Parathyroid adenoma (tissue), 2 donors: ENCODE data around the gene LDB1.

ENCODE experiments used
- H2AFZ ChIP-seq: fragments of 300-600 bp; sonication (generic); one replicate; pipeline ENCODE4 v1.7.0; 2017; ENCODE audit warnings: antibody characterized with exemption, mild to moderate bottlenecking
- H3K27ac ChIP-seq: fragments of 300-600 bp; sonication (generic); one replicate; pipeline ENCODE4 v1.7.0; 2017
- H3K27me3 ChIP-seq: fragments of 300-600 bp; sonication (generic); one replicate; pipeline ENCODE4 v1.7.0; 2017; ENCODE audit warnings: low read length; ENCODE audit not compliant: control insufficient read depth, insufficient read depth
- H3K36me3 ChIP-seq: fragments of 300-600 bp; sonication (generic); one replicate; pipeline ENCODE4 v1.7.0; 2017; ENCODE audit warnings: low read length; ENCODE audit not compliant: control insufficient read depth, insufficient read depth
- H3K4me1 ChIP-seq: fragments of 300-600 bp; sonication (generic); one replicate; pipeline ENCODE4 v1.7.0; 2017; ENCODE audit warnings: control low read depth
- H3K4me2 ChIP-seq: fragments of 300-600 bp; sonication (generic); one replicate; pipeline ENCODE4 v1.7.0; 2017; ENCODE audit warnings: low read length
- H3K4me3 ChIP-seq: fragments of 300-600 bp; sonication (generic); one replicate; pipeline ENCODE4 v1.7.0; 2017; ENCODE audit warnings: low read depth, low read length
- H3K79me2 ChIP-seq: fragments of 300-600 bp; sonication (generic); one replicate; pipeline ENCODE4 v1.7.0; 2017; ENCODE audit warnings: control low read depth
- H3K9ac ChIP-seq: fragments of 300-600 bp; sonication (generic); one replicate; pipeline ENCODE4 v1.7.0; 2017; ENCODE audit warnings: mild to moderate bottlenecking
- H3K9me3 ChIP-seq: fragments of 300-600 bp; sonication (generic); one replicate; pipeline ENCODE4 v1.7.0; 2017; ENCODE audit warnings: low read length; ENCODE audit not compliant: control insufficient read depth
- TF ChIP-seq, protein P1 (sequence below): fragments of 300-600 bp; sonication (generic); IDR thresholded peaks from one replicate; pipeline ENCODE4 v1.7.0; 2017; ENCODE audit warnings: antibody characterized with exemption, mild to moderate bottlenecking
- donor health status: primary hyperparathyroidism.

LDB1 gene

GRCh38 chr10:102139281-102140110 lies 19.3 kb upstream of the LDB1 start:
- Histone ChIP-seq H3K27ac (no peak overlapping the region), H3K79me2 (peaks cover 21% of the 10 kb centered on the region)

GRCh38 chr10:102135956-102136526 lies 15.9 kb upstream of the LDB1 start:
- no peaks in the 10 kb centered on the region for H3K27me3 ChIP-seq
- H3K9me3 ChIP-seq, result no peaks in the 10 kb centered on the region
- H3K36me3 ChIP-seq, result no peaks in the 10 kb centered on the region
- H3K9ac ChIP-seq, result no peak overlapping the region
- H3K4me3 ChIP-seq, result no peak overlapping the region
- H3K4me1 ChIP-seq, result peaks cover 4% of the 10 kb centered on the region
- H3K27ac ChIP-seq, result no peak overlapping the region
- H2AFZ ChIP-seq, result no peak overlapping the region
- peaks cover 32% of the 10 kb centered on the region for H3K79me2 ChIP-seq
- no peak overlapping the region for H3K4me2 ChIP-seq
- TF ChIP-seq, protein P1, sequence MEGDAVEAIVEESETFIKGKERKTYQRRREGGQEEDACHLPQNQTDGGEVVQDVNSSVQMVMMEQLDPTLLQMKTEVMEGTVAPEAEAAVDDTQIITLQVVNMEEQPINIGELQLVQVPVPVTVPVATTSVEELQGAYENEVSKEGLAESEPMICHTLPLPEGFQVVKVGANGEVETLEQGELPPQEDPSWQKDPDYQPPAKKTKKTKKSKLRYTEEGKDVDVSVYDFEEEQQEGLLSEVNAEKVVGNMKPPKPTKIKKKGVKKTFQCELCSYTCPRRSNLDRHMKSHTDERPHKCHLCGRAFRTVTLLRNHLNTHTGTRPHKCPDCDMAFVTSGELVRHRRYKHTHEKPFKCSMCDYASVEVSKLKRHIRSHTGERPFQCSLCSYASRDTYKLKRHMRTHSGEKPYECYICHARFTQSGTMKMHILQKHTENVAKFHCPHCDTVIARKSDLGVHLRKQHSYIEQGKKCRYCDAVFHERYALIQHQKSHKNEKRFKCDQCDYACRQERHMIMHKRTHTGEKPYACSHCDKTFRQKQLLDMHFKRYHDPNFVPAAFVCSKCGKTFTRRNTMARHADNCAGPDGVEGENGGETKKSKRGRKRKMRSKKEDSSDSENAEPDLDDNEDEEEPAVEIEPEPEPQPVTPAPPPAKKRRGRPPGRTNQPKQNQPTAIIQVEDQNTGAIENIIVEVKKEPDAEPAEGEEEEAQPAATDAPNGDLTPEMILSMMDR, result no peak

More at GRCh38 chr10:102139281-102140110, 19.3 kb upstream of the LDB1 start:
- no peaks in the 10 kb centered on the region for H3K36me3 ChIP-seq
- H3K4me3 ChIP-seq, result no peak overlapping the region
- TF ChIP-seq, protein P1, result no peak
- no peak overlapping the region for H2AFZ ChIP-seq
- no peaks in the 10 kb centered on the region for H3K9me3 ChIP-seq
- no peak overlapping the region for H3K9ac ChIP-seq
- H3K27me3 ChIP-seq, result no peaks in the 10 kb centered on the region
- no peak overlapping the region for H3K4me2 ChIP-seq
- H3K4me1 ChIP-seq, result no peaks in the 10 kb centered on the region

DNA sequence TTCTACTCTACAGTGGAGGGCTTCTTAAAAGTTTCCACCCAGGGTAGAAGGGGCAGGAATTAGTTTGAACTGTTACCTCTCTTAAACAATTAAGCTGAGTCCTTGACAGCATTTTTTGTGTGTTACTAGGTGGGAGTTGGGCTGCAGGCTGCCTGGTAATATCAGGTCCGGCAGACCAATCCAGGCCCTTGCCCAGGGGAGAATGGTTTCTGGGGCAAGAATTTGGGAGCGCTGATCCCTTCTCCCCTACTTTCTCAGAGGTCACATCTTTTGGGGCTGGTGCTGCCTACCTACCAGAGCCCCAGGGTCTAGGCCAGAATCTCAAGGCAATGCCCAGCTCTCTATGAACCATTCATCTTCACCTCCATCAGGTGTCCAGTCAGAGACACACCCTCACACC lies 14.2 kb upstream of the LDB1 start:
- Histone ChIP-seq H3K9me3 (no peaks in the 10 kb centered on the region), H3K79me2 (peaks cover 32% of the 10 kb centered on the region), H3K9ac (no peak overlapping the region), H3K4me3 (no peak overlapping the region), H2AFZ (no peak overlapping the region), H3K4me1 (peaks cover 4% of the 10 kb centered on the region), H3K36me3 (no peaks in the 10 kb centered on the region), H3K27me3 (no peaks in the 10 kb centered on the region), H3K4me2 (peak overlapping the region; percentile 91), H3K27ac (no peak overlapping the region)
- TF ChIP-seq, protein P1, result no peak

GRCh38 chr10:102133373-102134195 lies 13.4 kb upstream of the LDB1 start:
- H3K4me1 ChIP-seq, result peaks cover 4% of the 10 kb centered on the region
- TF ChIP-seq, protein P1, result no peak
- H3K9ac ChIP-seq, result peak overlapping the region; percentile 38
- H3K27me3 ChIP-seq, result no peaks in the 10 kb centered on the region
- peak overlapping the region; percentile 96 for H2AFZ ChIP-seq
- H3K36me3 ChIP-seq, result no peaks in the 10 kb centered on the region
- peaks cover 32% of the 10 kb centered on the region for H3K79me2 ChIP-seq
- no peaks in the 10 kb centered on the region for H3K9me3 ChIP-seq
- H3K27ac ChIP-seq, result peak overlapping the region; percentile 87
- peak overlapping the region; percentile 89 for H3K4me3 ChIP-seq
- peak overlapping the region; percentile 91 for H3K4me2 ChIP-seq
